Glomerular endothelial cell (primary cell): Measurements from ENCODE around the gene MYO1C. TPM values are rescaled to one million over a fixed set of nuclear protein-coding genes. Genes with fewer than 3 reads are reported as not detected.
"Not testable (repeated sequence)": the region's sequence is repeated elsewhere in the genome, so short reads cannot be mapped to it uniquely, and the experiment has no call there.

Source experiments
- DNase-seq: peaks from one replicate; pipeline ENCODE4 v3.0.0-alpha.2; 2011; ENCODE audit warnings: low read depth, low spot score; ENCODE audit errors: extremely low read depth
- total RNA-seq: library from RNA; depleted of rRNA; stranded (reverse); fragments of >200 nt; gene quantifications from 2 replicates; pipeline ENCODE4 v1.2.3, GENCODE V29; 2015

The MYO1C gene
- total RNA-seq, 1 donor from 2014 or later = 196 TPM

GRCh38 chr17:1469231-1469852 is 23.1 kb downstream of the MYO1C start:
- no peak for DNase-seq

GRCh38 chr17:1467898-1468492 is 24.5 kb downstream of the MYO1C start:
- DNase-seq = no peak

- no peak for DNase-seq
Observed at GRCh38 chr17:1467258-1467657, 25.2 kb downstream of the MYO1C start.

DNA sequence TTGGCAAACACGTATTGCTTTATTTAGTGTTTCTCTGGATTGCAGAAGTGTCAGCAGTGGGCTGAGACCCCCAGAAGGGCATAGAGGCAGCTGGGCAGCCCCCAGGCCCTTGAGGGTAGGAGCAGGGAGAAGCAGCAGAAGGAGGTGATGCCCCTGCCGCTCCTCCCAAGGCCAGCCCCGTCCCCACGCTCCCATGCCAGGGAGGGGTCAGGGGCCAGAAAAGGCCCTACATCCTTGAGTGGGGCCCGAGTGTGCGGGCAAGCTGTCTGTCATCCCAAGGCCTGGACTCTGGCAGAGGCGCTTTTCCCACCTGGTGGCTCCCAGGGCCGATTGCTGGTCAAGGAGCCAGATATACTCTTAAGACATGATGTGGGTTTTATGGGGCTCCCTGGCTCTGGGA is 28.3 kb downstream of the MYO1C start:
- DNase-seq = no peak

DNA sequence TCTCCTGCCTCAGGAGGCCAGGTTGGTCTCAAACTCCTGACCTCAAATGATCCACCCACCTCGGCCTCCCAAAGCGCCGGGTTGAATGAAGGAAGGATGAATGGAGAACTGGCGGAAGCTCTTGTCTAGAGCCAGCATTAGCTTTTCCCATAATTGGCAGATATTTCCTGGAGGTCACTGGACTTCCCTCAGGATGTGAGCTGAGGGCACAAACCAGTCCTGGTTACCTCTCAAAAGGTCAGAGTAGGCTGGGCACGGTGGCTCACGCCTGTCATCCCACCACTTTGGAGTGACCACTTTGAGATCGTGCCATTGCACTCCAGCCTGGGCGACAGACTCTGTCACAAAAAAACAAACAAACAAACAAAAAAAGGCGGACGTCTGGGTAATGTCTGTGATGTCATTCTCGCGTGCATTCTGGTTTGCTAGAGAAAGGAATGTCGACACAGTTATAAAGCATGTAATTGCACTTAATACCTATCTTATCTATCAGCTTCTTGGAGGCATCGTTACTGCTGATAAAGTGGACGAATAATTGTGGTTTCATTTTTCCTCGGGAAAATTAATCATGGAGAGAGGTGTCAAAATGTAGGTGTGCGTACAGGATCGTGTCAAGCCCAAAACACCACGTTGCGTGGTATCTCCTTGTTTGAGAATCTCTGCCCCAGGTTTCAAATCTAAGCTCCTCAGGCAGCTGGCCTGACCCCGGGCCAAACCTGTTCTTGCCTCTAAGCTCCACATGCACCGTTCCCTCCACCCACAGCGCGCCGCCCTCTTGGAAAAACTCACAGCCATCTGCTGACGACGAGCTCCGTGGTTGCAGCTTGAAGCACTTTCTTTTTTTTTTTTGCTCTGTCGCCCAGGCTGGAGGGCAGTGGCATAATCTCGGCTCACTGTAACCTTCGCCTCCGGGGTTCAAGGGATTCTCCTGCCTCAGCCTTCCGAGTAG is 30.0 kb downstream of the MYO1C start:
- DNase-seq = no peak

GRCh38 chr17:1461198-1461944 is 31.1 kb downstream of the MYO1C start:
- no peak for DNase-seq

- DNase-seq = no peak
Observed at GRCh38 chr17:1460233-1460632, 32.3 kb downstream of the MYO1C start.

GRCh38 chr17:1455797-1456599 is 36.5 kb downstream of the MYO1C start, which contains the start of gene CRK:
CRK (minus strand) TSS chr17:1456232; CDS start chr17:1456117, 115 bp downstream.
- DNase-seq = no peak

GRCh38 chr17:1455291-1455796 is 37.1 kb downstream of the MYO1C start:
- no peak for DNase-seq

DNA sequence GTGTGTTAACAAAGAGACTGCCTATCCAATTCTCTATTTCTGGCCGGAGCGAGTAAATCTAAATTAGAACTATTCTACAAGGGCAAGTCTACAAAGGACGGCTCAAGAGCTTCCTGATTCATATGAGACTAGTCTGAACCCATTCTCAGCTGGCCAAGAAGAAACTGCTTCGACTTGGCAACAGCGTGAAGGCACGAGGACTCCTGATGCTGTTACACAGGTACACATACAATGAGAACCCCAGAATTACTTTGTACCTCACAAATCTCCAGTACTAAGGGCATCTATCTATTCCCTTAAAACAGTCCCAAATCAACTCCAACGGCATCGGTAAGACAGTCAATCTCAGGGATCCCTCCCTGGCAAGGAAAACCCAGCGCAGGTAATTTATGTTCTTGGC is 37.9 kb downstream of the MYO1C start:
- no peak for DNase-seq

- DNase-seq = not testable (repeated sequence)
Observed at GRCh38 chr17:1453694-1454093, 38.8 kb downstream of the MYO1C start.

DNA sequence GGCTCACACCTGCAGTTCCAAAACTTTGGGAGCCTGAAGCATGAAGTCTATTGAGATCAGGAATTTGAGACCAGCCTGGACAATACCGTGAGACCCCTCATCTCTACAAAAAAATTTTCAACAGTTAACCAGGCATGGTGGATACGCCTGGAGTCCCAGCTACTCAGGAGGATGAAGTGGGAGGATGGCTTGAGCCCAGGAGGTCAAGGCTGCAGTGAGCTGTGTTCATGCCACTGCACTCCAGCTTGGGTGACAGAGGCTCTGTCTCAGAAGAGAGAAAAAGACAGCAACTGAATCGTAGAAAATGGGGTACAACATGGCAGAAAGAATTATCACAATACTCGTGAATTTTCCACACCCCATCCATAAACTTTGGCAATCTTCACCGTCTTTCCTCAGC is 39.6 kb downstream of the MYO1C start:
- no peak for DNase-seq

DNA sequence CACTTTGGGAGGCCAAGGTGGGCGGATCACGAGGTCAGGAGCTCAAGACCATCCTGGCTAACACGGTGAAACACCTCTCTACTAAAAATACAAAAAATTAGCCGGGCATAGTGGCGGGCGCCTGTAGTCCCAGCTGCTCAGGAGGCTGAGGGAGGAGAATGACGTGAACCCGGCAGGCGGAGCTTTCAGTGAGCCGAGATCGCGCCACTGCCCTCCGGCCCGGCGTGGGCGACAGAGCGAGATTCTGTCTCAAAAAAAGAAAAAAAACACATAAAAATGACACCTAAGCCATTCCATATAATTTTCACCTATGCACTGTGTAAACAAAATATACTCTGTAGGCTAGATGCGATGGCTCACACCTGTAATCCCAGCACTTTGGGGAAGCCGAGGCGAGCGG is 42.2 kb downstream of the MYO1C start:
- DNase-seq = not testable (repeated sequence)

- no peak for DNase-seq
Observed at GRCh38 chr17:1449412-1449967, 43.0 kb downstream of the MYO1C start.

GRCh38 chr17:1447052-1447451 is 45.4 kb downstream of the MYO1C start:
- no peak for DNase-seq

DNA sequence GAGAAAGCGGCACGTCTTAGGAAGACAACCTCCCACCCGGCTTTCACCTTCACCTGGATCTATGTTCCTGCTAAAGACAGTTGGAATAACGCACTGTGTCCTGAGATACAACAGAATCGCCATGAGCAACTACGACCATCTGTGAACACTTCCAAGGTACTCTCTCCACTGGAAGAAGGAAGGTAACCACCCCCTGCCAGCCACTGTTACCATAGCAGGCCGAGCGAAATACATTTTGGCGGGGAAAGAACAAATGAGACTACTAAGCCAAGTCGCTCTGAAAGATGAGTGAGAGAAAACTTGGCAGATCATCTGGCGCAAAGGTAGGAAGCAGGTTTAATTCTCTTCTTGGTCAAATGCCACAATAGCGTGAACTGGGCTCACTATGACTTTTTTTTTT is 46.3 kb downstream of the MYO1C start:
- no peak for DNase-seq

GRCh38 chr17:1445695-1446094 is 46.8 kb downstream of the MYO1C start:
- not testable (repeated sequence) for DNase-seq

GRCh38 chr17:1442721-1443120 is 49.8 kb downstream of the MYO1C start:
- DNase-seq = not testable (repeated sequence)

DNA sequence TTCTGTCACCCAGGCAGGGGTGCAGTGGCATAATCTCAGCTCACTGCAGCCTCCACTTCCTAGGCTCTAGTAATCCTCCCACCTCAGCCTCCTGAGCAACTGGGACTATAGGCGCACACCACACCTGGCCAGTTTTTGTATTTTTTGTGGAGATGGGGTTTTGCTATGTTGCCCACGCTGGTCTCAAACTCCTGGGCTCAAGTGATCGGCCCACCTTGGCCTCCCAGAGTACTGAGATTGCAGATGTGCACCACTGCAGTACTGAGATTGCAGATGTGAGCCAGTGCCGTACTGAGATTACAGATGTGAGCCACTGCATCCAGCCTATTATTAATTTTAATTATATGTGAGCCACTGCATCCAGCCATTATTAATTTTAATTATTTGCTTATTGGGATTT is 50.3 kb downstream of the MYO1C start:
- DNase-seq = no peak

DNA sequence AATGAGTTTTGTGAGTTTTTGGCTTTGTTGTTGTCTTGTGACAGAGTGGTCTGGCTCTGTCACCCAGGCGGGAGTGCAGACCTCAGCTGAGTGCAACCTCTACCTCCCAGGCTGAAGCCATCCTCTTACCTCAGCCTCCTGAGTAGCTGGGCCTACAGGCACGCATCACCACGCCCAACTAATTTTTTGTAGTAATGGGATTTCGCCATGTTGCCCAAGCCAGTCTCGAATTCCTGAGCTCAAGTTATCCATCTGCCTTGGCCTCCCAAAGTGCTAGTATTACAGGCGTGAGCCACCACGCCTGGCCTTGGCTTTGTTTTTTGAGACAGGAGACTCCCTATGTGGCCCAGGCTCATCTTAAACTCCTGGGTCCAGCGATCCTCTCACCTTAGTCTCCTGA is 51.6 kb downstream of the MYO1C start:
- no peak for DNase-seq
